ENCODE data around the gene FLT3LG. TPM values are rescaled to one million over a fixed set of nuclear protein-coding genes. Genes with fewer than 3 reads are reported as not detected.

Gene FLT3LG
- total RNA-seq, 2 donors from 2014 or later: 2.9 to 10.7 TPM

- 85% methylated on average over 7 of the region's 7 CpGs for WGBS
Measured at GRCh38 chr19:49481020-49481683, 7.1 kb downstream of the FLT3LG start.

GRCh38 chr19:49486232-49486631, 12.2 kb downstream of the FLT3LG start:
- Histone ChIP-seq H3K36me3 (peaks cover 14 to 15% of the 10 kb centered on the region in 2 donors), H3K27ac (no peak overlapping the region), H3K9me3 (no peaks in the 10 kb centered on the region), H3K27me3 (replicated peaks; ENCODE audit: insufficient read depth) (no peaks in the 10 kb centered on the region), H3K4me1 (replicated peaks) (peaks cover 17% of the 10 kb centered on the region), H3K4me3 (no peak overlapping the region)
- intact Hi-C loops (cut with DNase I): no loop called here
- TF ChIP-seq CTCF (IDR thresholded peaks at IDR 0.05): no peak
- no peak for TF ChIP-seq POLR2A (IDR thresholded peaks at IDR 0.05)
- no peak for TF ChIP-seq POLR2AphosphoS5 (IDR thresholded peaks at IDR 0.05)
- no peak for DNase-seq (ENCODE audit: low spot score)
- 93% methylated on average over 7 of the region's 7 CpGs for WGBS

More at GRCh38 chr19:49481020-49481683, 7.1 kb downstream of the FLT3LG start:
- Histone ChIP-seq H3K4me1 (replicated peaks) (no peaks in the 10 kb centered on the region), H3K4me3 (no peak overlapping the region), H3K27ac (no peak overlapping the region), H3K36me3 (no peaks in the 10 kb centered on the region), H3K27me3 (replicated peaks; ENCODE audit: insufficient read depth) (no peaks in the 10 kb centered on the region), H3K9me3 (no peaks in the 10 kb centered on the region)
- intact Hi-C loops (cut with DNase I): no loop called here
- TF ChIP-seq CTCF (IDR thresholded peaks at IDR 0.05): no peak
- TF ChIP-seq POLR2A (IDR thresholded peaks at IDR 0.05): no peak
- TF ChIP-seq POLR2AphosphoS5 (IDR thresholded peaks at IDR 0.05): no peak
- DNase-seq (ENCODE audit: low spot score): no peak

GRCh38 chr19:49486710-49487276, 12.8 kb downstream of the FLT3LG start:
- TF ChIP-seq POLR2A (IDR thresholded peaks at IDR 0.05) (no peak), POLR2AphosphoS5 (IDR thresholded peaks at IDR 0.05) (no peak), CTCF (IDR thresholded peaks at IDR 0.05) (no peak)
- DNase-seq (ENCODE audit: low spot score): no peak
- WGBS: 65% methylated on average over 23 of the region's 23 CpGs
- H3K27me3 ChIP-seq (replicated peaks; ENCODE audit: insufficient read depth): no peaks in the 10 kb centered on the region
- intact Hi-C loops (cut with DNase I): loop anchor here (1.0 kb wide), 1 partner anchor 10 kb away; the partner anchor contains the start of gene RPS11
- no peaks in the 10 kb centered on the region for H3K9me3 ChIP-seq
- H3K4me1 ChIP-seq (replicated peaks): peaks cover 17% of the 10 kb centered on the region
- peak overlapping the region; percentile 78 to 80 for H3K27ac ChIP-seq
- peaks cover 19 to 20% of the 10 kb centered on the region in 2 donors for H3K36me3 ChIP-seq
- no peak overlapping the region for H3K4me3 ChIP-seq

- Histone ChIP-seq H3K36me3 (peaks cover 23 to 26% of the 10 kb centered on the region in 2 donors), H3K4me1 (replicated peaks) (peaks cover 17% of the 10 kb centered on the region), H3K27ac (peak within 1 kb of the TSS; percentile 84 to 88), H3K9me3 (no peaks in the 10 kb centered on the region), H3K27me3 (replicated peaks; ENCODE audit: insufficient read depth) (no peaks in the 10 kb centered on the region), H3K4me3 (peak within 1 kb of the TSS; percentile 80 to 98)
- TF ChIP-seq CTCF (IDR thresholded peaks at IDR 0.05): peak in 1 of 4 experiments; percentile 19
- peak; percentile 88 for TF ChIP-seq POLR2A (IDR thresholded peaks at IDR 0.05)
- TF ChIP-seq POLR2AphosphoS5 (IDR thresholded peaks at IDR 0.05): peak; percentile 100
- 0% methylated on average over 57 of the region's 57 CpGs for WGBS
- DNase-seq (ENCODE audit: low spot score): peak; percentile 99
- intact Hi-C loops (cut with DNase I): loop anchor here (1.0 kb wide), 1 partner anchor 9 kb away; the partner anchor contains the start of gene RPS11
Measured at GRCh38 chr19:49487277-49488045, 13.4 kb downstream of the FLT3LG start, which contains the start of gene RPL13A. RPL13A (plus strand) TSS chr19:49487608; CDS start chr19:49487630, 22 bp downstream.

Measured in prostate gland (tissue), 2 donors.